GM21447 (cell line): ENCODE data around the gene TNKS1BP1.
A peak's percentile ranks its signal among the peaks of the same experiment; 100 is the strongest.

Experiments
- ATAC-seq: cut with Tn5 transposase; IDR thresholded peaks from one replicate; pipeline ENCODE4 v1.9.1; 2021; ENCODE audit not compliant: unreplicated experiment

The TNKS1BP1 gene

GRCh38 chr11:57313071-57313787 is 11.5 kb downstream of the TNKS1BP1 start:
- ATAC-seq = no peak

GRCh38 chr11:57312511-57313021 is 12.2 kb downstream of the TNKS1BP1 start:
- no peak for ATAC-seq

- ATAC-seq = peak; percentile 99
Observed at GRCh38 chr11:57311109-57311936, 13.4 kb downstream of the TNKS1BP1 start.

GRCh38 chr11:57310630-57311086 is 14.1 kb downstream of the TNKS1BP1 start:
- no peak for ATAC-seq

- ATAC-seq = no peak
Observed at GRCh38 chr11:57310091-57310490, 14.7 kb downstream of the TNKS1BP1 start.

- ATAC-seq = no peak
Observed at GRCh38 chr11:57309106-57310059, 15.4 kb downstream of the TNKS1BP1 start.

- ATAC-seq = no peak
Observed at GRCh38 chr11:57308426-57309060, 16.2 kb downstream of the TNKS1BP1 start.

- no peak for ATAC-seq
Observed at GRCh38 chr11:57307666-57308270, 17.0 kb downstream of the TNKS1BP1 start.

GRCh38 chr11:57306940-57307565 is 17.7 kb downstream of the TNKS1BP1 start:
- no peak for ATAC-seq

- no peak for ATAC-seq
Observed at GRCh38 chr11:57306161-57306876, 18.4 kb downstream of the TNKS1BP1 start.

- no peak for ATAC-seq
Observed at GRCh38 chr11:57305523-57305922, 19.2 kb downstream of the TNKS1BP1 start.

- no peak for ATAC-seq
Observed at GRCh38 chr11:57303990-57304579, 20.7 kb downstream of the TNKS1BP1 start.

- no peak for ATAC-seq
Observed at GRCh38 chr11:57303280-57303989, 21.3 kb downstream of the TNKS1BP1 start.

- ATAC-seq = no peak
Observed at GRCh38 chr11:57302489-57302888, 22.3 kb downstream of the TNKS1BP1 start.

- no peak for ATAC-seq
Observed at GRCh38 chr11:57301711-57302423, 22.9 kb downstream of the TNKS1BP1 start.

- no peak for ATAC-seq
Observed at GRCh38 chr11:57300785-57301184, 24.0 kb downstream of the TNKS1BP1 start.

GRCh38 chr11:57299150-57299737 is 25.5 kb downstream of the TNKS1BP1 start:
- ATAC-seq = no peak
